ENCODE results near the gene KHDC3L.

DNA sequence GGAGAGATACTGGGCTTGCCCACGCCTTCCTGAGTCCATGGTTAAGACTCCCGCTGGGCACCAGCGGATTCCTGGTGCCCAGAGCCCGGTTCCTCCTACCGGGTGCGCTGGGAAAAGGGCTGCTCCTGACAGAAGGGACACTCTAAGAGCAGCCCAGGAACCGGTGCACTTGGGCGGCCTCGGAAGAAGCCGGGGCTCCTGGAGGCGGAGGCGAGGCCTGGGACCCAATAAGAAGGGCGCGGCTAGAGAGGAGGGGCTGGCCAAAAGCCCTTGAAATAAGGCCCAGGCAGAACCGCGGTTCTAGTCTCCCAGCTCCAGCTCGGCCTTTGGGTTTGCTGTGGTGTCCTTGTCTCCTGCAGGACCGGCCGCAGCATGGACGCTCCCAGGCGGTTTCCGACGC, at the start of gene KHDC3L:
- TF ChIP-seq, protein P1, sequence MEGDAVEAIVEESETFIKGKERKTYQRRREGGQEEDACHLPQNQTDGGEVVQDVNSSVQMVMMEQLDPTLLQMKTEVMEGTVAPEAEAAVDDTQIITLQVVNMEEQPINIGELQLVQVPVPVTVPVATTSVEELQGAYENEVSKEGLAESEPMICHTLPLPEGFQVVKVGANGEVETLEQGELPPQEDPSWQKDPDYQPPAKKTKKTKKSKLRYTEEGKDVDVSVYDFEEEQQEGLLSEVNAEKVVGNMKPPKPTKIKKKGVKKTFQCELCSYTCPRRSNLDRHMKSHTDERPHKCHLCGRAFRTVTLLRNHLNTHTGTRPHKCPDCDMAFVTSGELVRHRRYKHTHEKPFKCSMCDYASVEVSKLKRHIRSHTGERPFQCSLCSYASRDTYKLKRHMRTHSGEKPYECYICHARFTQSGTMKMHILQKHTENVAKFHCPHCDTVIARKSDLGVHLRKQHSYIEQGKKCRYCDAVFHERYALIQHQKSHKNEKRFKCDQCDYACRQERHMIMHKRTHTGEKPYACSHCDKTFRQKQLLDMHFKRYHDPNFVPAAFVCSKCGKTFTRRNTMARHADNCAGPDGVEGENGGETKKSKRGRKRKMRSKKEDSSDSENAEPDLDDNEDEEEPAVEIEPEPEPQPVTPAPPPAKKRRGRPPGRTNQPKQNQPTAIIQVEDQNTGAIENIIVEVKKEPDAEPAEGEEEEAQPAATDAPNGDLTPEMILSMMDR (IDR thresholded peaks at IDR 0.05; ENCODE audit: low read depth, low read length): no peak
- TF ChIP-seq EZH2phosphoT487 (IDR thresholded peaks at IDR 0.05; ENCODE audit: low read depth): no peak

Measured in OCI-LY3 (cell line).